Panc1 (cell line): ENCODE results near the gene MOCS2. TPM values are rescaled to one million over a fixed set of nuclear protein-coding genes. Genes with fewer than 3 reads are reported as not detected.

Experiments
- ATAC-seq: fragments of 200-7000 bp; cut with Tn5 transposase; 2 replicates; pipeline ENCODE4 v1.9.1; 2020; ENCODE audit warnings: mild to moderate bottlenecking, moderate library complexity
- BruUV-seq: library from RNA; stranded (reverse); fragments of 400-500 nt; replicated peaks from 2 replicates; lab custom pipeline; 2021; lab: Mats Ljungman, UMichigan
- CTCF ChIA-PET: fragments of 300-600 bp; sonication (Branson Sonifier 250); formaldehyde crosslinking; loops from one replicate; lab custom pipeline; 2022; ENCODE audit warnings: antibody characterized with exemption; lab: Charles Lee
- POLR2A ChIA-PET: fragments of 300-600 bp; sonication (Branson Sonifier 250); formaldehyde crosslinking; loops from one replicate; lab custom pipeline; 2022; ENCODE audit warnings: antibody characterized with exemption; lab: Charles Lee
- DNase-seq: peaks from one replicate; pipeline ENCODE4 v3.0.0-alpha.2; 2010; ENCODE audit warnings: low read depth, low spot score
- H3K27ac ChIP-seq: 2 replicates; pipeline ENCODE4 v1.5.1; 2011; ENCODE audit warnings: mild to moderate bottlenecking, low read length, inconsistent platforms
- H3K27me3 ChIP-seq: fragments of 200-500 bp; sonication (Bioruptor generic); 2 replicates; pipeline ENCODE4 v1.6.0; 2014; ENCODE audit warnings: low read length, inconsistent platforms; ENCODE audit not compliant: control insufficient read depth, insufficient read depth
- H3K36me3 ChIP-seq: fragments of 200-500 bp; sonication (Bioruptor generic); 2 replicates; pipeline ENCODE4 v1.5.1; 2014; ENCODE audit warnings: inconsistent platforms, mild to moderate bottlenecking, low read length, moderate library complexity; ENCODE audit not compliant: control insufficient read depth, insufficient read depth
- H3K4me1 ChIP-seq: 2 replicates; pipeline ENCODE4 v1.5.1; 2011; ENCODE audit warnings: inconsistent platforms, mild to moderate bottlenecking, low read length, moderate library complexity; ENCODE audit not compliant: control insufficient read depth, insufficient read depth
- H3K4me3 ChIP-seq, 2 experiments: 2 replicates each; pipeline ENCODE4 v1.5.1; 2011 to 2012; ENCODE audit warnings: low read depth in 2 of 2, low read length in 2 of 2, mild to moderate bottlenecking in 2 of 2, inconsistent platforms in 1 of 2, moderate library complexity in 1 of 2
- H3K9me3 ChIP-seq: fragments of 200-500 bp; sonication (Bioruptor generic); 2 replicates; pipeline ENCODE4 v1.5.1; 2014; ENCODE audit warnings: low read depth, mild to moderate bottlenecking, inconsistent platforms, low read length, moderate library complexity; ENCODE audit not compliant: control insufficient read depth, insufficient read depth
- CTCF ChIP-seq: fragments of 450-650 bp; IDR thresholded peaks from 2 replicates; pipeline ENCODE4 v1.5.1; 2017; ENCODE audit warnings: mild to moderate bottlenecking
- POLR2AphosphoS5 ChIP-seq: IDR thresholded peaks from 2 replicates; pipeline ENCODE4 v1.6.1; 2012; ENCODE audit warnings: mild to moderate bottlenecking, low read depth, low read length, moderate library complexity
- REST ChIP-seq, 2 experiments: IDR thresholded peaks; 2 replicates each; pipeline ENCODE4 v1.6.1; 2011 to 2012; ENCODE audit warnings: low read depth in 2 of 2, control low read depth in 1 of 2, low read length in 1 of 2, mild to moderate bottlenecking in 1 of 2, moderate library complexity in 1 of 2; ENCODE audit not compliant: insufficient read depth in 1 of 2
- SIN3A ChIP-seq: IDR thresholded peaks from 2 replicates; pipeline ENCODE4 v1.6.1; 2012; ENCODE audit warnings: low read depth, mild to moderate bottlenecking, low read length, moderate library complexity, borderline replicate concordance; ENCODE audit not compliant: insufficient read depth
- TCF7L2 ChIP-seq: IDR thresholded peaks from 2 replicates; pipeline ENCODE4 v1.6.1; 2011; ENCODE audit warnings: mild to moderate bottlenecking, low read depth, low read length, inconsistent platforms
- in situ Hi-C: cut with HindIII; loops from 2 replicates; pipeline ENCODE4 v1.10.0; 2016; ENCODE audit warnings: low sequenced_read_pairs, low pct_unique_long_range_greater_than_20kb
- intact Hi-C: fragments of 100-400 bp; cut with micrococcal nuclease; formaldehyde crosslinking; loops from one replicate; pipeline ENCODE4 v1.10.0; 2022; ENCODE audit not compliant: unreplicated experiment
- total RNA-seq: library from RNA; stranded (reverse); gene quantifications from one replicate; pipeline ENCODE4 v1.2.1, GENCODE V29; 2021; ENCODE audit not compliant: unreplicated experiment

The MOCS2 gene
- total RNA-seq, 1 experiment from 2014 or later: 39.5 TPM

GRCh38 chr5:53109056-53109442 is 508 bp downstream of the MOCS2 start:
- Histone ChIP-seq H3K4me1 (peaks cover 17% of the 10 kb centered on the region), H3K27me3 (no peaks in the 10 kb centered on the region), H3K4me3 (peak overlapping the region; percentile 70 to 95), H3K36me3 (no peaks in the 10 kb centered on the region), H3K27ac (peak overlapping the region; percentile 90), H3K9me3 (no peaks in the 10 kb centered on the region)
- POLR2A ChIA-PET: no interaction called here
- no peak for DNase-seq
- TF ChIP-seq SIN3A (no peak), REST (IDR thresholded peaks at IDR 0.05; ENCODE audit: insufficient read depth in 1 of 2, low read depth in 2 of 2, low read length in 1 of 2) (no peak), CTCF (no peak), POLR2AphosphoS5 (no peak), TCF7L2 (no peak)
- in situ Hi-C loops: no loop called here
- intact Hi-C loops: no loop called here
- ATAC-seq: no peak
- BruUV-seq: TSS peak; percentile 70
- CTCF ChIA-PET: interaction anchor here (0.6 to 1.0 kb wide), 3 partner anchors 161 to 1394 kb away, joined by 3 to 12 read pairs (median 3); no protein-coding TSS in a partner anchor

GRCh38 chr5:53105611-53106300 is 3.8 kb downstream of the MOCS2 start:
- BruUV-seq: no TSS peak
- Histone ChIP-seq H3K27ac (no peak overlapping the region), H3K36me3 (peaks cover 8% of the 10 kb centered on the region; the same call in 1 of the 2 replicates), H3K27me3 (no peaks in the 10 kb centered on the region), H3K4me3 (no peak overlapping the region), H3K4me1 (peaks cover 17% of the 10 kb centered on the region), H3K9me3 (no peaks in the 10 kb centered on the region)
- in situ Hi-C loops (no loop called here), intact Hi-C loops (no loop called here)
- POLR2A ChIA-PET: interaction anchor here (0.6 kb wide), 1 partner anchor 508 kb away, joined by 3 read pairs; no protein-coding TSS in a partner anchor
- no peak for TF ChIP-seq CTCF
- no peak for TF ChIP-seq TCF7L2
- TF ChIP-seq POLR2AphosphoS5: no peak
- no peak for TF ChIP-seq SIN3A
- no peak for TF ChIP-seq REST (IDR thresholded peaks at IDR 0.05; ENCODE audit: insufficient read depth in 1 of 2, low read depth in 2 of 2, low read length in 1 of 2)
- DNase-seq (no peak), ATAC-seq (no peak)
- CTCF ChIA-PET: no interaction called here
